Osteocyte (in vitro differentiated cells): Measurements from ENCODE around the gene GPC2. TPM values are rescaled to one million over a fixed set of nuclear protein-coding genes. Genes with fewer than 3 reads are reported as not detected.
"Not testable (repeated sequence)": the region's sequence is repeated elsewhere in the genome, so short reads cannot be mapped to it uniquely, and the experiment has no call there.

Experiments used
- DNase-seq: peaks from one replicate; pipeline ENCODE4 v3.0.0; 2021; ENCODE audit warnings: mixed read lengths; ENCODE audit not compliant: unreplicated experiment; ENCODE audit errors: extremely low spot score
- H3K27ac Mint-ChIP-seq: one replicate; pipeline ENCODE4 v1.8.0; 2021; ENCODE audit warnings: mild to moderate bottlenecking, mixed read lengths; ENCODE audit not compliant: unreplicated experiment
- H3K27me3 Mint-ChIP-seq: one replicate; pipeline ENCODE4 v1.8.0; 2021; ENCODE audit warnings: mixed read lengths; ENCODE audit not compliant: unreplicated experiment
- H3K36me3 Mint-ChIP-seq: one replicate; pipeline ENCODE4 v1.8.0; 2021; ENCODE audit warnings: mixed read lengths; ENCODE audit not compliant: unreplicated experiment
- H3K4me1 Mint-ChIP-seq: one replicate; pipeline ENCODE4 v1.8.0; 2021; ENCODE audit warnings: mixed read lengths; ENCODE audit not compliant: unreplicated experiment
- H3K4me3 Mint-ChIP-seq: one replicate; pipeline ENCODE4 v1.8.0; 2021; ENCODE audit warnings: mild to moderate bottlenecking, moderate library complexity, mixed read lengths; ENCODE audit not compliant: unreplicated experiment
- H3K9me3 Mint-ChIP-seq: one replicate; pipeline ENCODE4 v1.8.0; 2021; ENCODE audit warnings: mixed read lengths; ENCODE audit not compliant: unreplicated experiment
- CTCF ChIP-seq: fragments of 200-600 bp; sonication (generic); IDR thresholded peaks from 2 replicates; pipeline ENCODE4 v1.5.0; 2021; ENCODE audit warnings: antibody characterized with exemption, mild to moderate bottlenecking, moderate library complexity
- long read RNA-seq: library from polyadenylated mRNA; unstranded; transcript quantifications from one replicate; pipeline ENCODE4 v2.0.0, GENCODE V29; 2021
- total RNA-seq: library from RNA; stranded (reverse); gene quantifications from 2 replicates; pipeline ENCODE4 v1.2.1, GENCODE V29; 2021

Gene GPC2
- 8.1 and 12.6 TPM in 2 replicates for total RNA-seq
- long read RNA-seq = 0 reads

GRCh38 chr7:100177045-100178001, at the start of gene GPC2, which contains the start of gene STAG3:
GPC2 (minus strand) TSS chr7:100177381; CDS start chr7:100177199, 182 bp downstream.
STAG3 (plus strand) TSS chr7:100177918; CDS start chr7:100180557, 2,639 bp downstream.
- H3K27ac Mint-ChIP-seq = no peak within 1 kb of the TSS
- peaks cover 20% of the 10 kb centered on the region for H3K27me3 Mint-ChIP-seq
- H3K36me3 Mint-ChIP-seq = peaks cover 2% of the 10 kb centered on the region
- peak; percentile 99 for DNase-seq
- H3K9me3 Mint-ChIP-seq = no peaks in the 10 kb centered on the region
- peaks cover 15% of the 10 kb centered on the region for H3K4me1 Mint-ChIP-seq
- TF ChIP-seq CTCF = no peak
- peak within 1 kb of the TSS; percentile 87 for H3K4me3 Mint-ChIP-seq

GRCh38 chr7:100224891-100225290, 47.7 kb upstream of the GPC2 start:
- H3K4me1 Mint-ChIP-seq, H3K27me3 Mint-ChIP-seq, H3K4me3 Mint-ChIP-seq, H3K27ac Mint-ChIP-seq, H3K9me3 Mint-ChIP-seq, DNase-seq: not testable (repeated sequence)
- peaks cover 11% of the 10 kb centered on the region for H3K36me3 Mint-ChIP-seq

- DNase-seq, H3K9me3 Mint-ChIP-seq, H3K4me3 Mint-ChIP-seq, H3K27ac Mint-ChIP-seq, H3K27me3 Mint-ChIP-seq, H3K4me1 Mint-ChIP-seq: not testable (repeated sequence)
- peaks cover 11% of the 10 kb centered on the region for H3K36me3 Mint-ChIP-seq
These were observed 46.3 kb upstream of the GPC2 start for GRCh38 chr7:100223376-100223927.

- Mint-ChIP-seq H3K27ac (no peak overlapping the region), H3K4me3 (no peak overlapping the region), H3K9me3 (no peaks in the 10 kb centered on the region), H3K4me1 (peaks cover 1% of the 10 kb centered on the region), H3K27me3 (no peaks in the 10 kb centered on the region), H3K36me3 (peaks cover 11% of the 10 kb centered on the region)
- TF ChIP-seq CTCF = no peak
- DNase-seq = no peak
These were observed 45.4 kb upstream of the GPC2 start for GRCh38 chr7:100222445-100223132.

GRCh38 chr7:100221767-100222444, 44.7 kb upstream of the GPC2 start:
- no peak for DNase-seq

More at GRCh38 chr7:100221767-100222444, 44.7 kb upstream of the GPC2 start:
- Mint-ChIP-seq H3K4me1 (peaks cover 6% of the 10 kb centered on the region), H3K27ac (no peak overlapping the region), H3K4me3 (no peak overlapping the region), H3K9me3 (no peaks in the 10 kb centered on the region), H3K36me3 (peaks cover 11% of the 10 kb centered on the region), H3K27me3 (no peaks in the 10 kb centered on the region)
- TF ChIP-seq CTCF = no peak
